ENCODE results near the gene SHISA9.

- TF ChIP-seq CTCF (conservative IDR thresholded peaks at IDR 0.05; ENCODE audit: low read depth, low read length) (no peak), EZH2 (IDR thresholded peaks at IDR 0.05; ENCODE audit: low read length, unreplicated experiment) (no peak)
Observed at GRCh38 chr16:13158427-13158826, 257.0 kb downstream of the SHISA9 start.
